Measurements from ENCODE around the gene PCDHGB3.
A peak's percentile ranks its signal among the peaks of the same experiment; 100 is the strongest.
"Not testable (repeated sequence)": the region's sequence is repeated elsewhere in the genome, so short reads cannot be mapped to it uniquely, and the experiment has no call there.

The PCDHGB3 gene

DNA sequence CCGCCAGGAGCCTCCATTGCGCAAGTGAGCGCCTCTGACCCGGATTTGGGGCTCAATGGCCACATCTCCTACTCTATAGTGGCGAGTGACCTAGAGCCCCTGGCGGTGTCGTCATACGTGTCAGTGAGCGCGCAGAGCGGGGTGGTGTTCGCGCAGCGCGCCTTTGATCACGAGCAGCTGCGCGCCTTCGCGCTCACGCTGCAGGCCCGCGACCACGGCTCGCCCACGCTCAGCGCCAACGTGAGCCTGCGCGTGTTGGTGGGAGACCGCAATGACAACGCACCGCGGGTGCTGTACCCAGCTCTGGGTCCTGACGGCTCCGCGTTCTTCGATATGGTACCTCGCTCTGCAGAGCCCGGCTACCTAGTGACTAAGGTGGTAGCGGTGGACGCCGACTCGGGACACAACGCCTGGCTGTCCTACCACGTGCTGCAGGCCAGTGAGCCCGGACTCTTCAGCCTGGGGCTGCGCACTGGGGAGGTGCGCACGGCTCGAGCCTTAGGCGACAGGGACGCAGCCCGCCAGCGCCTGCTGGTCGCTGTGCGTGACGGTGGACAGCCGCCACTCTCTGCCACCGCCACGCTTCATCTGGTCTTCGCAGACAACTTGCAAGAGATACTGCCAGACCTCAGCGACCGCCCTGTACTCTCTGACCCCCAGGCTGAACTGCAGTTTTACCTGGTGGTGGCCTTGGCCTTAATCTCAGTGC is 39.7 kb downstream of the PCDHGB3 start:
- no peak for DNase-seq (ENCODE audit: low read depth)
- no peak overlapping the region for H3K4me3 ChIP-seq (ENCODE audit: low read length)
- TF ChIP-seq, protein P1, sequence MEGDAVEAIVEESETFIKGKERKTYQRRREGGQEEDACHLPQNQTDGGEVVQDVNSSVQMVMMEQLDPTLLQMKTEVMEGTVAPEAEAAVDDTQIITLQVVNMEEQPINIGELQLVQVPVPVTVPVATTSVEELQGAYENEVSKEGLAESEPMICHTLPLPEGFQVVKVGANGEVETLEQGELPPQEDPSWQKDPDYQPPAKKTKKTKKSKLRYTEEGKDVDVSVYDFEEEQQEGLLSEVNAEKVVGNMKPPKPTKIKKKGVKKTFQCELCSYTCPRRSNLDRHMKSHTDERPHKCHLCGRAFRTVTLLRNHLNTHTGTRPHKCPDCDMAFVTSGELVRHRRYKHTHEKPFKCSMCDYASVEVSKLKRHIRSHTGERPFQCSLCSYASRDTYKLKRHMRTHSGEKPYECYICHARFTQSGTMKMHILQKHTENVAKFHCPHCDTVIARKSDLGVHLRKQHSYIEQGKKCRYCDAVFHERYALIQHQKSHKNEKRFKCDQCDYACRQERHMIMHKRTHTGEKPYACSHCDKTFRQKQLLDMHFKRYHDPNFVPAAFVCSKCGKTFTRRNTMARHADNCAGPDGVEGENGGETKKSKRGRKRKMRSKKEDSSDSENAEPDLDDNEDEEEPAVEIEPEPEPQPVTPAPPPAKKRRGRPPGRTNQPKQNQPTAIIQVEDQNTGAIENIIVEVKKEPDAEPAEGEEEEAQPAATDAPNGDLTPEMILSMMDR (conservative IDR thresholded peaks at IDR 0.05; ENCODE audit: low read length): no peak

DNA sequence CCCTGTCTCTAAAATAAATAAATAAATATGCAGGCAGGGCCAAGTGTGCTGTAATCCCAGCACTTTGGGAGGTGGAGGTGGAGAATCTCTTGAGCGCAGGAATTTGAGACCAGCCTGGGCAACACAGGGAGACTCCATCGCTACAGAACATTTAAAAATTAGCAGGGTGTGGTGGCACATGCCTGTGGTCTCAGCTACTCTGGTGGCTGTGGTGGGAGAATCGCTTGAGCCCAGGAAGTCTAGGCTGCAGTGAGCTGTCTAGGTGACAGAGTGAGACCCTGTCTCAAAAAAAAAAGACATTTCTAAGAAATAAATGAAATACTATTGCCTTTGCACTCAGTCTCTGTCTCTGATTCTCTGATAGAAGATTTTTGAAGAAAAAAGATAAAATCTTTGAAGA is 41.5 kb downstream of the PCDHGB3 start:
- no peak overlapping the region for H3K4me3 ChIP-seq (ENCODE audit: low read length)
- TF ChIP-seq, protein P1 (conservative IDR thresholded peaks at IDR 0.05; ENCODE audit: low read length): no peak
- no peak for DNase-seq (ENCODE audit: low read depth)

DNA sequence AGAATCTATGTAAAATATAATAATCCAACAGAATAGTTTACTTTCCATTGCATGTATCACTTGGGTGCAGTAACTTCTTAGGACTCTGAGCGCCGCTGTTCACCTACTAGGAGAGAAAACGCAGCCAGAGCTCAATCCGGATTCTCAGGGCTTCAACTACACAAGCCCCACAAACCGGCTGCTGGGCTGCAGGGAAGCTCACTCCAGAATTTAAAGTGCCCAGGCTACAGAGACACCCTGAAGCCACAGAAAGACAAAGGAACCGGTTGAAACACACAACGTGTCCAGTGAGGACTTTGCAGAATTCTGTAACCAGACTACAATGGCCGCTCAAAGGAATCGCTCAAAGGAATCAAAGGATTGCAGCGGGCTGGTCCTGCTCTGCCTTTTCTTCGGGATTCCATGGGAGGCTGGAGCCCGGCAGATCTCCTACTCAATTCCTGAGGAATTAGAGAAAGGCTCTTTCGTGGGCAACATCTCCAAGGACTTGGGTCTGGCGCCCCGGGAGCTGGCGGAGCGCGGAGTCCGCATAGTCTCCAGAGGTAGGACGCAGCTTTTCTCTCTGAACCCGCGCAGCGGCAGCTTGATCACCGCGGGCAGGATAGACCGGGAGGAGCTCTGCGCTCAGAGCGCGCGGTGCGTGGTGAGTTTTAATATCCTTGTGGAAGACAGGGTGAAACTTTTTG is 43.0 kb downstream of the PCDHGB3 start, which contains the start of gene PCDHGA10:
PCDHGA10 (plus strand) TSS at position 134 of the 686 bp plus-strand sequence; CDS start at position 323, 189 bp downstream.
- DNase-seq (ENCODE audit: low read depth): peak; percentile 78
- H3K4me3 ChIP-seq (ENCODE audit: low read length): peak within 1 kb of the TSS; percentile 67
- TF ChIP-seq, protein P1 (conservative IDR thresholded peaks at IDR 0.05; ENCODE audit: low read length): peak; percentile 82

DNA sequence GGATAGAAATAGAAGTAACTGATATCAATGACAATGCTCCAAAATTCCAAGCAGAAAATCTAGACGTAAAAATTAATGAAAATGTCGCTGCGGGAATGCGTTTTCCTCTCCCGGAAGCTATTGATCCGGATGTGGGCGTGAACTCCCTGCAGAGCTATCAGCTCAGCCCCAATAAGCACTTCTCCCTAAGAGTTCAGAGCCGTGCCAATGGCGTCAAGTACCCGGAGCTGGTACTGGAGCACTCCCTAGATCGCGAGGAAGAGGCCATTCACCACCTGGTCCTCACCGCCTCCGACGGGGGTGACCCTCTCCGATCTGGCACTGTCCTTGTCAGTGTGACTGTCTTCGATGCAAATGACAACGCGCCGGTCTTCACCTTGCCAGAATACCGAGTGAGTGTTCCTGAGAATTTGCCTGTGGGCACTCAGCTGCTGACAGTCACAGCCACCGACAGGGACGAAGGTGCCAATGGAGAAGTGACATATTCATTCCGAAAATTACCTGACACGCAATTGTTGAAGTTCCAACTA is 43.6 kb downstream of the PCDHGB3 start:
- DNase-seq (ENCODE audit: low read depth): no peak
- TF ChIP-seq, protein P1 (conservative IDR thresholded peaks at IDR 0.05; ENCODE audit: low read length): no peak
- H3K4me3 ChIP-seq (ENCODE audit: low read length): peak overlapping the region; percentile 67

DNA sequence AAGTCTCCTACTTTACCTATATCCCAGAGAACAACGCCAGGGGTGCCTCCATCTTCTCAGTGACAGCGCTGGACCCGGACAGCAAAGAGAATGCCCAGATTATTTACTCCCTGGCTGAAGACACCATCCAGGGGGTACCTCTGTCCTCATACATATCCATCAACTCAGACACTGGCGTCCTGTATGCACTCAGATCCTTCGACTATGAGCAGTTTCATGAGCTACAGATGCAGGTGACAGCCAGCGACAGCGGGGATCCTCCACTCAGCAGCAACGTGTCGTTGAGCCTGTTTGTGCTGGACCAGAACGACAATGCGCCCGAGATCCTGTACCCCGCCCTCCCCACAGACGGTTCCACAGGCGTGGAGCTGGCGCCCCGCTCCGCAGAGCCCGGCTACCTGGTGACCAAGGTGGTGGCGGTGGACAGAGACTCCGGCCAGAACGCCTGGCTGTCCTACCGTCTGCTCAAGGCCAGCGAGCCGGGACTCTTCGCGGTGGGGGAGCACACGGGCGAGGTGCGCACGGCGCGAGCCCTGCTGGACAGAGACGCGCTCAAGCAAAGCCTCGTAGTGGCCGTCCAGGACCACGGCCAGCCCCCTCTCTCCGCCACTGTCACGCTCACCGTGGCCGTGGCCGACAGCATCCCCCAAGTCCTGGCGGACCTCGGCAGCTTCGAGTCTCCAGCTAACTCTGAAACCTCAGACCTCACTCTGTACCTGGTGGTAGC is 44.7 kb downstream of the PCDHGB3 start:
- DNase-seq (ENCODE audit: low read depth); H3K4me3 ChIP-seq (ENCODE audit: low read length): not testable (repeated sequence)

DNA sequence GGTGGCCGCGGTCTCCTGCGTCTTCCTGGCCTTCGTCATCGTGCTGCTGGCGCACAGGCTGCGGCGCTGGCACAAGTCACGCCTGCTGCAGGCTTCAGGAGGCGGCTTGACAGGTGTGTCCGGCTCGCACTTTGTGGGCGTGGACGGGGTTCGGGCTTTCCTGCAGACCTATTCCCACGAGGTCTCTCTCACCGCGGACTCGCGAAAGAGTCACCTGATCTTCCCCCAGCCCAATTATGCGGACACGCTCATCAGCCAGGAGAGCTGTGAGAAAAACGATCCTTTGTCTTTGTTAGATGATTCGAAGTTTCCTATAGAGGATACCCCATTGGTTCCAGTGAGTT is 45.2 kb downstream of the PCDHGB3 start:
- H3K4me3 ChIP-seq (ENCODE audit: low read length); DNase-seq (ENCODE audit: low read depth): not testable (repeated sequence)

DNA sequence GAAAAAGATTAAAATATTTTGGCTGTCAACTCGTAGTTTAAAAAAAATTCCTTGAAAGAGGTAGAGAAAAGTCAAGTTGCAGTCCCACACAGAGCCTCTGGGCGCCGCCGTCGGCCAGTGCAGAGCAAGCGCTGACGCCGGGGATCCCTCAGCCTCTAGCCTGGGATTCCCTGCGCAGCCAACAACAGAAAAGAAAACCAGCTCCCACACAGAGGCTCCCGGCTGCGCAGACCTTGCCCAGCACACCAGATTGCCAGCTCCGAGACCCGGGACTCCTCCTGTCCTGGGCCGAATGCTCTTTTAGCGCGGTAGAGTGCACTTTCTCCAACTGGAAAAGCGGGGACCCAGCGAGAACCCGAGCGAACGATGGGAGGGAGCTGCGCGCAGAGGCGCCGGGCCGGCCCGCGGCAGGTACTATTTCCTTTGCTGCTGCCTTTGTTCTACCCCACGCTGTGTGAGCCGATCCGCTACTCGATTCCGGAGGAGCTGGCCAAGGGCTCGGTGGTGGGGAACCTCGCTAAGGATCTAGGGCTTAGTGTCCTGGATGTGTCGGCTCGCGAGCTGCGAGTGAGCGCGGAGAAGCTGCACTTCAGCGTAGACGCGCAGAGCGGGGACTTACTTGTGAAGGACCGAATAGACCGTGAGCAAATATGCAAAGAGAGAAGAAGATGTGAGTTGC is 47.6 kb downstream of the PCDHGB3 start, which contains the start of gene PCDHGB7:
PCDHGB7 (plus strand) TSS at position 184 of the 679 bp plus-strand sequence; CDS start at position 367, 183 bp downstream.
- peak within 1 kb of the TSS; percentile 63 for H3K4me3 ChIP-seq (ENCODE audit: low read length)
- TF ChIP-seq, protein P1 (conservative IDR thresholded peaks at IDR 0.05; ENCODE audit: low read length): peak; percentile 87
- peak; percentile 81 for DNase-seq (ENCODE audit: low read depth)

Data from AG10803 (cell line).